ENCODE data around the gene CACNA1C. TPM values are rescaled to one million over a fixed set of nuclear protein-coding genes. Genes with fewer than 3 reads are reported as not detected.
A peak's percentile ranks its signal among the peaks of the same experiment; 100 is the strongest.

CACNA1C gene
- total RNA-seq, 2 donors from 2014 or later, result 0.86 to 6.3 TPM

DNA sequence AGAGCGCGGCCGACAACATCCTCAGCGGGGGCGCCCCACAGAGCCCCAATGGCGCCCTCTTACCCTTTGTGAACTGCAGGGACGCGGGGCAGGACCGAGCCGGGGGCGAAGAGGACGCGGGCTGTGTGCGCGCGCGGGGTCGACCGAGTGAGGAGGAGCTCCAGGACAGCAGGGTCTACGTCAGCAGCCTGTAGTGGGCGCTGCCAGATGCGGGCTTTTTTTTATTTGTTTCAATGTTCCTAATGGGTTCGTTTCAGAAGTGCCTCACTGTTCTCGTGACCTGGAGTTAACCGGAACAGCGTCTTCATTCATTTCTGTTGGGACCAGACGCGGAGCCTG is 638.2 kb downstream of the CACNA1C start:
- Mint-ChIP-seq H3K36me3 (ENCODE audit: low read depth) (no peaks in the 10 kb centered on the region), H3K9me3 (no peaks in the 10 kb centered on the region), H3K27ac (peak overlapping the region; percentile 71), H3K4me3 (peak overlapping the region; percentile 67), H3K27me3 (ENCODE audit: insufficient read depth) (peaks cover 49% of the 10 kb centered on the region), H3K4me1 (peaks cover 15% of the 10 kb centered on the region)
- Histone ChIP-seq H3K27me3 (ENCODE audit: control insufficient read depth, insufficient read depth, low read length, poor library complexity, severe bottlenecking) (peaks cover 34% of the 10 kb centered on the region), H3K27ac (ENCODE audit: low read depth, low read length) (no peak overlapping the region), H3K4me3 (ENCODE audit: low read length) (peak overlapping the region; percentile 81), H3K9ac (ENCODE audit: extremely low read depth, low read length, poor library complexity, severe bottlenecking) (peak overlapping the region; percentile 30), H3K9me3 (ENCODE audit: control insufficient read depth, low read length) (no peaks in the 10 kb centered on the region), H3K36me3 (ENCODE audit: control insufficient read depth, insufficient read depth, low read length) (no peaks in the 10 kb centered on the region), H3K4me1 (ENCODE audit: control insufficient read depth, insufficient read depth, low read length) (no peaks in the 10 kb centered on the region)
- 3 to 5% methylated on average over 23 to 28 of the region's 28 CpGs for WGBS, 2 experiments (ENCODE audit: insufficient coverage in 1 of 2, insufficient read length in 1 of 2)
- DNase-seq, result peak; percentile 91
- TF ChIP-seq, protein P1, sequence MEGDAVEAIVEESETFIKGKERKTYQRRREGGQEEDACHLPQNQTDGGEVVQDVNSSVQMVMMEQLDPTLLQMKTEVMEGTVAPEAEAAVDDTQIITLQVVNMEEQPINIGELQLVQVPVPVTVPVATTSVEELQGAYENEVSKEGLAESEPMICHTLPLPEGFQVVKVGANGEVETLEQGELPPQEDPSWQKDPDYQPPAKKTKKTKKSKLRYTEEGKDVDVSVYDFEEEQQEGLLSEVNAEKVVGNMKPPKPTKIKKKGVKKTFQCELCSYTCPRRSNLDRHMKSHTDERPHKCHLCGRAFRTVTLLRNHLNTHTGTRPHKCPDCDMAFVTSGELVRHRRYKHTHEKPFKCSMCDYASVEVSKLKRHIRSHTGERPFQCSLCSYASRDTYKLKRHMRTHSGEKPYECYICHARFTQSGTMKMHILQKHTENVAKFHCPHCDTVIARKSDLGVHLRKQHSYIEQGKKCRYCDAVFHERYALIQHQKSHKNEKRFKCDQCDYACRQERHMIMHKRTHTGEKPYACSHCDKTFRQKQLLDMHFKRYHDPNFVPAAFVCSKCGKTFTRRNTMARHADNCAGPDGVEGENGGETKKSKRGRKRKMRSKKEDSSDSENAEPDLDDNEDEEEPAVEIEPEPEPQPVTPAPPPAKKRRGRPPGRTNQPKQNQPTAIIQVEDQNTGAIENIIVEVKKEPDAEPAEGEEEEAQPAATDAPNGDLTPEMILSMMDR (conservative IDR thresholded peaks at IDR 0.05), result peak; percentile 86

DNA sequence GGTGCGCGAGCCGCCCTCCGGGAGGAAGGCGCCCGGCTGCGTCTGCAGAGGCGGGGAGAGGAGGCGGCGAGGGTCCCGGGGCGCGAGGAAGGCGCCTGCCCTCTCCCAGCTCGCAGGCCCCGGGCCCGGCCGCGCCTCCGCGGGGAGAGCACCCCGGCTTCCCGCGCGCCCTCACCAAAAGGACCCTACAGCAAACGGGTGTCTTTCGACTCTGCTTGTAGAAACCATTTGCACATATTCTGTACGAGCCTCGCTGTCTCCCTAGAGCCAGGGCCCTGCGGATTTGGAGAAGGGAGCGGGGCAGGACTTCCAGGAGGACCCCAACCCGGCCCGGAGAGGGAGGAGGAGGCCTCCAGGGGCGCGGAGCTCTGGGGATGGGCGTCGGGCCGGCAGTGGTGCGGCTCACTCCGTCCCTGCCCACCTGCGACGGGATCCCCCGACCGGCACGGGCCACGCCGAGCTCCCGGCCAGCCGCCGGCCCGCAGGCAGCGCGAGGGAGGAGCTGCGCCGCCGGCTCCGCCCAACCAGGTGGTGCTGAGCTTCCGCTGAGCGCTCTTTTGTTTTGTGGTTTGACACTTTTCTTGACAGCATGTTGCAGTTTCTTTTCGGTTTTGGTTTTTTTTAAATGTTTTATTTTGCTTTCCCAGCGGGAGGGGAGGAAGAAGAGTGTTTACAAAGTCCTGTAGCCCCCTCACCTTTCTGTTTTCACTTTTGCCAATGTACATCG is 638.7 kb downstream of the CACNA1C start:
- peak; percentile 89 for DNase-seq
- H3K27ac ChIP-seq (ENCODE audit: low read depth, low read length), result no peak overlapping the region
- H3K9me3 Mint-ChIP-seq, result no peaks in the 10 kb centered on the region

DNA sequence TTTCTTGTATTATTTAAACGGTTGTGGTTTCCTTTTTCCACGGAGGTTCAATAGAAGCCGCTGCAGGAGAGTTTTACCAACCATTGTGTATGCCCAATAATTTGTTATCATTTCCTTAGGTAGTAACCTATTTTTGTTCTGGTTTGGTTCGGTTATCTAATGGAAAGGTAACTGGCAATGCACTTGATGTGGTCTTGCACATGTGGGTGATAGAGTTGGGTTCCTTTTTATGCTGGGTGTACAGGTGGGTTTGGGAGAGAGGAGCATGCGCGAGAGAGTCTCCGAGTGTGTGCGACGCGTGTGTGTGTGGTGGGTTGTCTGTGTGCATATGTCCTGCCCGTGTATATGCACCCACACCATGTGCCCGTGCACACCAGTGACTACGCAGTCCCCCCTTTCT is 639.3 kb downstream of the CACNA1C start:
- 78 to 100% methylated on average over 5 to 13 of the region's 13 CpGs for WGBS, 2 experiments (ENCODE audit: insufficient coverage in 1 of 2, insufficient read length in 1 of 2)
- TF ChIP-seq, protein P1 (conservative IDR thresholded peaks at IDR 0.05), result no peak
- peak overlapping the region; percentile 25 for H3K27ac Mint-ChIP-seq

More for the DNA sequence above, 638.7 kb downstream of the CACNA1C start:
- peaks cover 54% of the 10 kb centered on the region for H3K27me3 Mint-ChIP-seq (ENCODE audit: insufficient read depth)
- no peaks in the 10 kb centered on the region for H3K4me1 ChIP-seq (ENCODE audit: control insufficient read depth, insufficient read depth, low read length)
- WGBS, 2 experiments (ENCODE audit: insufficient coverage in 1 of 2, insufficient read length in 1 of 2), result 0 to 1% methylated on average over 13 to 62 of the region's 62 CpGs
- TF ChIP-seq, protein P1 (conservative IDR thresholded peaks at IDR 0.05), result no peak
- H3K27ac Mint-ChIP-seq, result peak overlapping the region; percentile 71
- H3K9ac ChIP-seq (ENCODE audit: extremely low read depth, low read length, poor library complexity, severe bottlenecking), result peak overlapping the region; percentile 30
- H3K36me3 Mint-ChIP-seq (ENCODE audit: low read depth), result no peaks in the 10 kb centered on the region
- H3K4me3 ChIP-seq (ENCODE audit: low read length), result peak overlapping the region; percentile 81
- no peaks in the 10 kb centered on the region for H3K9me3 ChIP-seq (ENCODE audit: control insufficient read depth, low read length)
- H3K36me3 ChIP-seq (ENCODE audit: control insufficient read depth, insufficient read depth, low read length), result no peaks in the 10 kb centered on the region
- H3K4me3 Mint-ChIP-seq, result peak overlapping the region; percentile 67
- peaks cover 39% of the 10 kb centered on the region for H3K27me3 ChIP-seq (ENCODE audit: control insufficient read depth, insufficient read depth, low read length, poor library complexity, severe bottlenecking)
- peaks cover 15% of the 10 kb centered on the region for H3K4me1 Mint-ChIP-seq

More for the DNA sequence above, 639.3 kb downstream of the CACNA1C start:
- peak overlapping the region; percentile 81 for H3K4me3 ChIP-seq (ENCODE audit: low read length)
- H3K9ac ChIP-seq (ENCODE audit: extremely low read depth, low read length, poor library complexity, severe bottlenecking), result no peak overlapping the region
- H3K9me3 Mint-ChIP-seq, result no peaks in the 10 kb centered on the region
- H3K9me3 ChIP-seq (ENCODE audit: control insufficient read depth, low read length), result no peaks in the 10 kb centered on the region
- peaks cover 15% of the 10 kb centered on the region for H3K4me1 Mint-ChIP-seq
- peak overlapping the region; percentile 67 for H3K4me3 Mint-ChIP-seq
- H3K27ac ChIP-seq (ENCODE audit: low read depth, low read length), result no peak overlapping the region
- no peaks in the 10 kb centered on the region for H3K4me1 ChIP-seq (ENCODE audit: control insufficient read depth, insufficient read depth, low read length)
- H3K36me3 Mint-ChIP-seq (ENCODE audit: low read depth), result no peaks in the 10 kb centered on the region
- peaks cover 60% of the 10 kb centered on the region for H3K27me3 Mint-ChIP-seq (ENCODE audit: insufficient read depth)
- H3K36me3 ChIP-seq (ENCODE audit: control insufficient read depth, insufficient read depth, low read length), result no peaks in the 10 kb centered on the region
- DNase-seq, result no peak
- peaks cover 39% of the 10 kb centered on the region for H3K27me3 ChIP-seq (ENCODE audit: control insufficient read depth, insufficient read depth, low read length, poor library complexity, severe bottlenecking)

Measured in endodermal cell (in vitro differentiated cells).